ENCODE results near the gene GUCA1C.

The GUCA1C gene

GRCh38 chr3:108861401-108861800 is 92.3 kb downstream of the GUCA1C start:
- Histone ChIP-seq H3K27me3 (ENCODE audit: control insufficient read depth, insufficient read depth, low read length) (no peaks in the 10 kb centered on the region), H3K27ac (ENCODE audit: low read length) (no peak overlapping the region), H3K4me3 (ENCODE audit: low read length) (no peak overlapping the region), H3K9me3 (ENCODE audit: control insufficient read depth, low read depth, low read length) (no peaks in the 10 kb centered on the region), H3K4me1 (ENCODE audit: control insufficient read depth, low read depth, low read length) (peaks cover 7% of the 10 kb centered on the region), H3K36me3 (ENCODE audit: control insufficient read depth, low read depth, low read length) (no peaks in the 10 kb centered on the region), H3K9ac (ENCODE audit: low read length) (no peak overlapping the region)
